Measurements from ENCODE around the gene CTXN1. TPM values are rescaled to one million over a fixed set of nuclear protein-coding genes. Genes with fewer than 3 reads are reported as not detected.
"Not testable (repeated sequence)": the region's sequence is repeated elsewhere in the genome, so short reads cannot be mapped to it uniquely, and the experiment has no call there.

Gene CTXN1
- total RNA-seq, 2 experiments from 2014 or later = not detected

GRCh38 chr19:7963566-7963965 lies 37.6 kb upstream of the CTXN1 start:
- no peak overlapping the region for H3K4me3 Mint-ChIP-seq
- POLR2A ChIA-PET = no interaction called here
- H3K27ac Mint-ChIP-seq = no peak overlapping the region
- no peaks in the 10 kb centered on the region for H3K9me3 Mint-ChIP-seq
- no peaks in the 10 kb centered on the region for H3K27me3 Mint-ChIP-seq
- CTCF ChIA-PET = no interaction called here
- H3K4me1 Mint-ChIP-seq = peaks cover 4% of the 10 kb centered on the region
- DNase-seq = no peak
- H3K36me3 Mint-ChIP-seq (ENCODE audit: low read depth) = peaks cover 18% of the 10 kb centered on the region

DNA sequence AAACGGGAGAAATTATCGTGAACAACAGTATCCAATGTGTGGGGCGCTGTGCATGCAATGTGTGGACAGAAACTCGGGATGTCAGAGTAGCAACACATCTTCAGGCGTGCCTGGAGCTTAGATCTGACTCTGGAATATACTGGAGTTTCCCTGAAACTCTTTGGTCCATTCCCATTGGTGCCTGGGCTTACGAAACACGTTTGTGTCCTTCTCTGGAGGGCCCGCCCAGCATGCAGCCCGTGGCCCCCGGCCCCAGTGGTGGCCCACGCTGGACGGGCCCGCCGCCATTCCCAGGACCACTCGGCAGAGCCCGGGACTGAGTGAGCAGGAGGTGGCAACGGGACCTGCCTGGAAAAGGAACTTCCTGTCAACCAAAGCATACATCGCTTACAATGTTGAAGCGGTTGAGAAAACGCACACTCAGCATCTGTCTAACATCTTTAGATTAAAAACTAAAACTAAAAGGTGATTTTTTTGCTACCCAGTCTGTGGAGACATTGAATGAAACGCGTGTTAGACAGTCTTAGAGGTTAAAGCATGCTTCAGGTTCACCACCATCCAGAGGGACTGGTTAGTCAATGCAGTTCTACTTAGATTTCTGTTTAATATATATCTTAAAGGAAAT lies 36.8 kb upstream of the CTXN1 start:
- Mint-ChIP-seq H3K36me3 (ENCODE audit: low read depth) (peaks cover 18% of the 10 kb centered on the region), H3K27me3 (no peaks in the 10 kb centered on the region), H3K9me3 (no peaks in the 10 kb centered on the region), H3K4me3 (no peak overlapping the region), H3K4me1 (peaks cover 4% of the 10 kb centered on the region), H3K27ac (no peak overlapping the region)
- ChIA-PET CTCF (interaction anchor here (1.1 kb wide), 1 partner anchor 8 kb away, joined by 3 read pairs; no protein-coding TSS in a partner anchor), POLR2A (no interaction called here)
- no peak for DNase-seq

DNA sequence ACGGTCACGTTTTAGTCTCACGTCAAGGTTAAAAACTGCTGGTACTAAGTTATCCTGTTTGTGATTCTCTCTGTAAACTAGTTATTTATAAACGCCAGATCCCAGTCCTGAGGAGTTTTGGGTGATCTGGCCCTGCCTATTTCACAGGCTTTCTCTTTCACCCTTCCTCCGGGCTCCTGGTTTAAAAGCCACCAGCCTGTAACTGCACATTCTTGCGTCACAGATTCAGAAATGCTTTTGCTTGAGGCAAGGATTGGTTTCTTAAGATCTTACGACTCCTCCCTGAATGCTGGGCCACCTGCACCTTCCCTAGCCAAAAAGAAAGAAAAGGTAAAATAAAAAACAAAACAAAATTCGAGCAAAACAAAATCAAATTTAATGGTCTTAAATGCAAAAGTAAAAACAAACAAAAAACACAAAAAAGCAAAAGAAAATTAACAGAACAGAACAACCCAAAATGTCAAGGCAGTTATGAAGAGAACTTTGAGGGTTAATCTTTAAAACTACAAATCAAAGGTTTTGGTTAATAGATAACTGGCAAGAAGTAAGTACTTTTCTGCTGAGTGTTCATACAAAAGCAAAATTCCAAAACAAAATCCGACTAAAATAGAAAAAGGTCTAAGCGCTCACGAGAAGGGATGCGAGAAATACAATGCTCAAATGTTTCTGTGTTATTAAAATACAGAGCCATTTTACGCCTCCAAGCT lies 36.1 kb upstream of the CTXN1 start:
- Mint-ChIP-seq H3K27me3 (no peaks in the 10 kb centered on the region), H3K9me3 (no peaks in the 10 kb centered on the region), H3K27ac (no peak overlapping the region), H3K4me1 (peaks cover 4% of the 10 kb centered on the region), H3K4me3 (no peak overlapping the region), H3K36me3 (ENCODE audit: low read depth) (peaks cover 14% of the 10 kb centered on the region)
- ChIA-PET POLR2A (no interaction called here), CTCF (interaction anchor here (1.1 kb wide), 1 partner anchor 9 kb away, joined by 3 read pairs; no protein-coding TSS in a partner anchor)
- DNase-seq = no peak

GRCh38 chr19:7961082-7961481 lies 35.1 kb upstream of the CTXN1 start:
- H3K4me3 Mint-ChIP-seq, DNase-seq, H3K9me3 Mint-ChIP-seq, H3K4me1 Mint-ChIP-seq, POLR2A ChIA-PET, H3K27ac Mint-ChIP-seq, H3K27me3 Mint-ChIP-seq: not testable (repeated sequence)
- CTCF ChIA-PET = interaction anchor here (1.2 kb wide), 1 partner anchor 17 kb away, joined by 3 read pairs; no protein-coding TSS in a partner anchor
- peaks cover 11% of the 10 kb centered on the region for H3K36me3 Mint-ChIP-seq (ENCODE audit: low read depth)

DNA sequence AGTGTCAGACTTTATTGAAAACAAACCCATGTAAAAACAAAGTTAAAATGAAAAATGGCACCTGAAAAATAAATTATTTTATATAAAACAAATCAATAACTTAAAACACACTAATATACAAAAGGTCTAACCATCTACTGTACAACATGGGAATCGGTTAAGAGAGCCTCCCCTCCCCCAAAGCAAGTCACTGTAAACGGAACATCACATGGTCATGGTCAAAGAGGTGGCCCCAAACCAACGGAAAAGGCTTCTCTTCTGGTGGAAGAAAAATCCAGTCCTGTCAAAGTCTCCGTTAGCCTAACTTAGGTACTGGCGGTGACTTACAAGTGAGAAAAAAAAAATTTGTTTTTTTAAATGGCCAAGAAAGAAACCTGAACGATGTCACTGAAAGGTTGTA lies 33.3 kb upstream of the CTXN1 start:
- no peaks in the 10 kb centered on the region for H3K9me3 Mint-ChIP-seq
- POLR2A ChIA-PET = no interaction called here
- H3K27ac Mint-ChIP-seq = no peak overlapping the region
- CTCF ChIA-PET = interaction anchor here (0.8 to 1.2 kb wide), 2 partner anchors 16 to 69 kb away, joined by 3 read pairs; partner anchors contain the start of gene TIMM44
- H3K36me3 Mint-ChIP-seq (ENCODE audit: low read depth) = peaks cover 9% of the 10 kb centered on the region
- no peak for DNase-seq
- peaks cover 1% of the 10 kb centered on the region for H3K4me1 Mint-ChIP-seq
- H3K4me3 Mint-ChIP-seq = no peak overlapping the region
- H3K27me3 Mint-ChIP-seq = no peaks in the 10 kb centered on the region

DNA sequence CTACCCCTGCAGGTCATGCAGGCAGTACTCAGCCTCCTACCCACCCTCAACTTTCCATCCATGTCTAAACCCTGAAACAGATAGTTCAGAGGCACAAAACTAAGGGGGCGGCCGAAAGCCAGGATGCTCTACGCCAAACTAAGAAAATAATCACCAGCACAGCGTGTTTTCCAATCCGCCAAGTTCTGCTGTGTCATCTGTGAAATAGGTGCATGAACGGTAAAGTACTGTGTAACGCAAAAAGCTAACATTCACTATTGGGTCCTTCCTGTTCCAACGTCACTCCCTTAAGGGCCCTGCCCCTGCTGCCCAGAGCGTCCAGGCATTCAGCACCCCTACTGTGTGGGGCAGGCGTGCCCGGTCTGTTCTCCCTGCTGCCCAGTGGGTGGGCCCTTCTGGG lies 29.8 kb upstream of the CTXN1 start:
- no peak overlapping the region for H3K27ac Mint-ChIP-seq

DNA sequence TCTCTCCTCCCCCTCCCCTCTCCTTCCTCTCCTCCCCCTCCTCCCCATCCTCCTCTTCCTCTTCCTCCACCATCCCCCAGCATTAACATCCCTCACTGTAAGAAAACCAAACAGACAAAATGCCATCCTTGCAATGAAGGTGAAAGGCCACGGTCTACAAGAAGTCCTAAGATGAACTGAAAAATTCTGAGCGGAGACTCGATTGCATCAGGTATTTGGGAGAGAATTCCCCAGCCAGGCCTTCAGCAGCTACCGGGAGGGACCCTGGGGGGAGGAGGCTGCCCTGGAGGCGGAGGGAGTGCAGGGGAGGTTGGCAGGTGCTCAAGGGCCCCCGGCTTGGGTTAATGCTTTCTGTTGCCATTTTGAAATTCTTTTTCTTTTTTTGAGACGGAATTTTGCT lies 27.6 kb upstream of the CTXN1 start:
- Mint-ChIP-seq H3K27ac (no peak overlapping the region), H3K4me3 (no peak overlapping the region), H3K9me3 (no peaks in the 10 kb centered on the region), H3K27me3 (no peaks in the 10 kb centered on the region), H3K36me3 (ENCODE audit: low read depth) (no peaks in the 10 kb centered on the region), H3K4me1 (no peaks in the 10 kb centered on the region)
- ChIA-PET POLR2A (no interaction called here), CTCF (interaction anchor here (0.6 to 2.5 kb wide), 2 partner anchors 10 to 22 kb away, joined by 4 to 12 read pairs; partner anchors contain the start of gene TIMM44)
- no peak for DNase-seq

More for the DNA sequence above, 29.8 kb upstream of the CTXN1 start:
- POLR2A ChIA-PET = interaction anchor here (0.9 kb wide), 1 partner anchor 12 kb away, joined by 3 read pairs; the partner anchor contains the start of gene TIMM44
- CTCF ChIA-PET = no interaction called here
- DNase-seq = no peak
- peaks cover 1% of the 10 kb centered on the region for H3K4me1 Mint-ChIP-seq
- no peaks in the 10 kb centered on the region for H3K9me3 Mint-ChIP-seq
- no peaks in the 10 kb centered on the region for H3K27me3 Mint-ChIP-seq
- H3K36me3 Mint-ChIP-seq (ENCODE audit: low read depth) = peaks cover 2% of the 10 kb centered on the region
- no peak overlapping the region for H3K4me3 Mint-ChIP-seq

DNA sequence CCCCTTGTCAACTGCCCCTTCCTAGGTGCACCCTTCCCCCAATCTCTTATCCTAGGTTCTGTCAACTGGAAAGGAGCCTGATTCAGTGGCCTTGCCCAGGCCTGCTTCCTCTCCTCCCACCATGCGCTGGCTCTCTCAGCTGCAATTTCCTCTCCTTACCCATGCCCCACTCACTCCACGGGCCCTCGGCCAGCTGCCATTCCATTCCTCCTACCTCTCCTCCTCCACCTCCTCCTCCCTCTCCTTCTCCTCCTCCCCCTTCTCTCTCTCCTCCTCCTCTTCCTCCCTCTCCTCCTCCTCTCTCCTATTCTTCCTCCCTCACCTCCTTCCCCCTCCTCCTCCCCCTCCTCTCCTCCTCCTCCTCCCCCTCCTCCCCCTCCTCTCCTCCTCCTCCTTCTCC lies 27.1 kb upstream of the CTXN1 start:
- ChIA-PET CTCF (interaction anchor here (0.6 to 2.5 kb wide), 2 partner anchors 9 to 299 kb away, joined by 3 to 12 read pairs; partner anchors contain the start of gene TIMM44), POLR2A (no interaction called here)
- Mint-ChIP-seq H3K36me3 (ENCODE audit: low read depth) (no peaks in the 10 kb centered on the region), H3K4me1 (no peaks in the 10 kb centered on the region), H3K9me3 (no peaks in the 10 kb centered on the region), H3K4me3 (no peak overlapping the region), H3K27ac (no peak overlapping the region), H3K27me3 (no peaks in the 10 kb centered on the region)
- no peak for DNase-seq

GRCh38 chr19:7947939-7948338 lies 22.0 kb upstream of the CTXN1 start:
- Mint-ChIP-seq H3K27ac (no peak overlapping the region), H3K4me3 (no peak overlapping the region), H3K9me3 (no peaks in the 10 kb centered on the region), H3K27me3 (no peaks in the 10 kb centered on the region), H3K4me1 (peaks cover 15% of the 10 kb centered on the region), H3K36me3 (ENCODE audit: low read depth) (no peaks in the 10 kb centered on the region)
- no peak for DNase-seq
- POLR2A ChIA-PET = no interaction called here
- CTCF ChIA-PET = no interaction called here

GRCh38 chr19:7944177-7944761 lies 18.3 kb upstream of the CTXN1 start:
- Mint-ChIP-seq H3K4me3 (peak overlapping the region; percentile 89), H3K9me3 (no peaks in the 10 kb centered on the region), H3K4me1 (peaks cover 32% of the 10 kb centered on the region), H3K27me3 (no peaks in the 10 kb centered on the region), H3K27ac (peak overlapping the region; percentile 96), H3K36me3 (ENCODE audit: low read depth) (peaks cover 8% of the 10 kb centered on the region)
- ChIA-PET CTCF (interaction anchor here (0.5 to 4.8 kb wide), 31 partner anchors 8 to 1750 kb away, joined by 3 to 38 read pairs (median 4); partner anchors contain the start of genes ELAVL1, MAP2K7, RAB11B and SNAPC2), POLR2A (interaction anchor here (0.6 to 1.0 kb wide), 3 partner anchors 23 to 569 kb away, joined by 3 to 7 read pairs (median 3); partner anchors contain the start of gene ZNF414)
- peak; percentile 90 for DNase-seq

DNA sequence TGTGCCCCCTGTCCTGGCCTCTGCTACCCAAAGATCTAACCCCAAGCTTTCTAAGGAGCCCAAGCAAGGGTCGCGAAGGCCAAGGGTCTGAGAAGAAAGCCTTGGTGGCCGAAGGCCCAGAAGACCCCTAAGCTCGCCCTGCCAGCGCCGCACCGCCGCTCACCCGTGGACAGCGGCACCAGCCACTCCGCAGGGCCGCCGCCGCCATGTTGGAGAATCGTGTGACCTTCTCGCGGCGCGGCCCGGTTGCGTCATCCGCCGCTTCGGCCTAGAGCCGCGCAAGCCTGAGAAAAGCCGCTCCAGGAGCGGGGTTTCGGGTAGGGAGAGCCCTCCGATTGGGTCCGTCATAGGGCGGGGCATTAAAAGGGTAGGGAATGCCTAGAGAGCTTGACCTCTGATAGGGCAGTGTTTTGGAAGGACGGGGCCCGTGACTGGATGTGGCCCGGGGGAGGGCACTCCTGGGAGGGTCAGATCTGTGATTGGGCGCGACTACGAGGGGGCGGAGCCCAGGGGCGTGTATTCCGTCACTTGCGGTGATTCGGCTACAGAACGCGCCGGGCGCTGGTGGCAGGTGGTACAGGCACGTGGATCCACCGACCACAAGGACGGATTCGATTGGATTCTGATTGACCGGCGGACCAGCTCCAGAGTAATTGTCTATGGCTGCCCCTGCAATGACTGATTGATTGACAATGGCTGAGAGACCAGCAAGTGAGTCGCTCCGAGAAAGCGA lies 17.7 kb upstream of the CTXN1 start, which contains the start of gene TIMM44:
Gene TIMM44 (minus strand): TSS at position 223 of the 733 bp plus-strand sequence. CDS start 15 bp downstream, at position 208.
- DNase-seq = peak; percentile 100
- no peaks in the 10 kb centered on the region for H3K9me3 Mint-ChIP-seq
- ChIA-PET POLR2A (interaction anchor here (0.6 to 1.0 kb wide), 4 partner anchors 12 to 570 kb away, joined by 3 to 7 read pairs (median 3); partner anchors contain the start of gene ZNF414), CTCF (interaction anchor here (0.5 to 4.8 kb wide), 28 partner anchors 8 to 1750 kb away, joined by 3 to 38 read pairs (median 4); partner anchors contain the start of genes ELAVL1, MAP2K7, RAB11B and SNAPC2)
- H3K27me3 Mint-ChIP-seq = no peaks in the 10 kb centered on the region
- peaks cover 11% of the 10 kb centered on the region for H3K36me3 Mint-ChIP-seq (ENCODE audit: low read depth)
- H3K27ac Mint-ChIP-seq = peak within 1 kb of the TSS; percentile 96
- H3K4me1 Mint-ChIP-seq = peaks cover 35% of the 10 kb centered on the region
- H3K4me3 Mint-ChIP-seq = peak within 1 kb of the TSS; percentile 89

GRCh38 chr19:7942981-7943443 lies 17.1 kb upstream of the CTXN1 start:
- Mint-ChIP-seq H3K27me3 (no peaks in the 10 kb centered on the region), H3K36me3 (ENCODE audit: low read depth) (peaks cover 11% of the 10 kb centered on the region), H3K27ac (peak overlapping the region; percentile 96), H3K9me3 (no peaks in the 10 kb centered on the region), H3K4me3 (peak overlapping the region; percentile 89), H3K4me1 (peaks cover 35% of the 10 kb centered on the region)
- no peak for DNase-seq
- ChIA-PET POLR2A (interaction anchor here (0.7 to 1.0 kb wide), 2 partner anchors 12 to 22 kb away, joined by 3 read pairs; no protein-coding TSS in a partner anchor), CTCF (interaction anchor here (0.6 to 4.8 kb wide), 16 partner anchors 10 to 447 kb away, joined by 3 to 38 read pairs (median 6); partner anchors contain the start of genes MAP2K7, RAB11B and SNAPC2)

Data from activated CD4-positive, alpha-beta T cell treated with anti-CD3 and anti-CD28 coated beads, Interleukin-2, amount 10 ng/mL, durations not matched to agents 7 days and 5 days (primary cell).